Hypothalamus (tissue), 51 donors: ENCODE measurements around the gene AQP7.
"Not testable (repeated sequence)": the region's sequence is repeated elsewhere in the genome, so short reads cannot be mapped to it uniquely, and the experiment has no call there.

Source experiments
- DNase-seq, 51 donors: peaks; one replicate each; lab custom pipeline; 2025; lab: John Stamatoyannopoulos, UW

AQP7 gene

GRCh38 chr9:33402371-33402770 lies at the start of gene AQP7:
Gene AQP7 (minus strand): TSS chr9:33402568. CDS start chr9:33401262, 1,306 bp downstream.
- not testable (repeated sequence) for DNase-seq

- DNase-seq = no peak
Observed at GRCh38 chr9:33450621-33451146, 48.3 kb upstream of the AQP7 start.

- no peak for DNase-seq
Observed at GRCh38 chr9:33449715-33450114, 47.3 kb upstream of the AQP7 start.

- DNase-seq = no peak
Observed at GRCh38 chr9:33447799-33448553, 45.6 kb upstream of the AQP7 start.

GRCh38 chr9:33446946-33447798 lies 44.8 kb upstream of the AQP7 start, which contains the start of gene AQP3:
Gene AQP3 (minus strand): TSS chr9:33447593. CDS start chr9:33447530, 63 bp downstream.
- peak in 26 of 51 donors; percentile 3 to 63 (median 22) for DNase-seq

GRCh38 chr9:33446240-33446945 lies 44.0 kb upstream of the AQP7 start:
- DNase-seq = peak in 1 of 51 donors; percentile 52

- no peak for DNase-seq
Observed at GRCh38 chr9:33445389-33446239, 43.2 kb upstream of the AQP7 start.

GRCh38 chr9:33443464-33444154 lies 41.2 kb upstream of the AQP7 start:
- DNase-seq = no peak

- no peak for DNase-seq
Observed at GRCh38 chr9:33443047-33443446, 40.7 kb upstream of the AQP7 start.

- DNase-seq = no peak
Observed at GRCh38 chr9:33442125-33442524, 39.8 kb upstream of the AQP7 start.

GRCh38 chr9:33440609-33441008 lies 38.2 kb upstream of the AQP7 start:
- no peak for DNase-seq

- DNase-seq = no peak
Observed at GRCh38 chr9:33440204-33440603, 37.8 kb upstream of the AQP7 start.

GRCh38 chr9:33439731-33440130 lies 37.4 kb upstream of the AQP7 start:
- no peak for DNase-seq

GRCh38 chr9:33438926-33439680 lies 36.7 kb upstream of the AQP7 start:
- DNase-seq = no peak

- no peak for DNase-seq
Observed at GRCh38 chr9:33437898-33438297, 35.5 kb upstream of the AQP7 start.

- DNase-seq = no peak
Observed at GRCh38 chr9:33437205-33437604, 34.8 kb upstream of the AQP7 start.

GRCh38 chr9:33436445-33436844 lies 34.1 kb upstream of the AQP7 start:
- DNase-seq = no peak

- DNase-seq = no peak
Observed at GRCh38 chr9:33435821-33436277, 33.5 kb upstream of the AQP7 start.
